GM19023 (cell line): Measurements from ENCODE around the gene LCE3C.
"Not testable (repeated sequence)": the region's sequence is repeated elsewhere in the genome, so short reads cannot be mapped to it uniquely, and the experiment has no call there.

ENCODE experiments used
- ATAC-seq: cut with Tn5 transposase; IDR thresholded peaks from one replicate; pipeline ENCODE4 v1.9.1; 2021; ENCODE audit warnings: mild to moderate bottlenecking, moderate library complexity; ENCODE audit not compliant: unreplicated experiment

LCE3C gene

GRCh38 chr1:152599934-152600333 is at the start of gene LCE3C:
Gene LCE3C, plus strand, starts transcription at chr1:152600234. Its CDS starts 498 bp downstream, at chr1:152600732.
- ATAC-seq, result no peak

GRCh38 chr1:152565115-152565514 is 34.9 kb upstream of the LCE3C start:
- ATAC-seq, result no peak

- no peak for ATAC-seq
These were observed 34.4 kb upstream of the LCE3C start for GRCh38 chr1:152565535-152566215.

- no peak for ATAC-seq
These were observed 33.4 kb upstream of the LCE3C start, which contains the start of gene LCE3E for GRCh38 chr1:152566681-152567080. Gene LCE3E, minus strand, starts transcription at chr1:152566780. Its CDS starts 572 bp downstream, at chr1:152566208.

GRCh38 chr1:152577168-152577567 is 22.9 kb upstream of the LCE3C start:
- ATAC-seq, result no peak

- ATAC-seq, result not testable (repeated sequence)
These were observed 20.5 kb upstream of the LCE3C start for GRCh38 chr1:152579526-152579925.

- ATAC-seq, result no peak
These were observed 19.6 kb upstream of the LCE3C start, which contains the start of gene LCE3D for GRCh38 chr1:152580433-152580832. Gene LCE3D, minus strand, starts transcription at chr1:152580516. Its CDS starts 580 bp downstream, at chr1:152579936.

- no peak for ATAC-seq
These were observed 17.4 kb upstream of the LCE3C start for GRCh38 chr1:152582647-152583046.

GRCh38 chr1:152585586-152585985 is 14.4 kb upstream of the LCE3C start:
- no peak for ATAC-seq

GRCh38 chr1:152596986-152597385 is 3.0 kb upstream of the LCE3C start:
- ATAC-seq, result no peak

- no peak for ATAC-seq
These were observed 13.5 kb downstream of the LCE3C start, which contains the start of gene LCE3B for GRCh38 chr1:152613511-152613910. Gene LCE3B, plus strand, starts transcription at chr1:152613811. Its CDS starts 0 bp downstream, at chr1:152613811.

GRCh38 chr1:152621993-152622392 is 22.0 kb downstream of the LCE3C start:
- no peak for ATAC-seq

GRCh38 chr1:152622803-152623202 is 22.8 kb downstream of the LCE3C start, which contains the start of gene LCE3A:
Gene LCE3A, minus strand, starts transcription at chr1:152623103. Its CDS starts 0 bp downstream, at chr1:152623103.
- no peak for ATAC-seq

GRCh38 chr1:152623203-152623844 is 23.3 kb downstream of the LCE3C start:
- no peak for ATAC-seq

GRCh38 chr1:152626744-152627143 is 26.7 kb downstream of the LCE3C start:
- no peak for ATAC-seq

GRCh38 chr1:152630596-152630995 is 30.6 kb downstream of the LCE3C start:
- ATAC-seq, result no peak

GRCh38 chr1:152640351-152640750 is 40.3 kb downstream of the LCE3C start:
- no peak for ATAC-seq

- no peak for ATAC-seq
These were observed 43.9 kb downstream of the LCE3C start for GRCh38 chr1:152643945-152644344.

GRCh38 chr1:152645146-152645545 is 45.1 kb downstream of the LCE3C start:
- ATAC-seq, result no peak

- ATAC-seq, result no peak
These were observed 46.6 kb downstream of the LCE3C start for GRCh38 chr1:152646656-152647055.
